ENCODE measurements around the gene ELP6.
A peak's percentile ranks its signal among the peaks of the same experiment; 100 is the strongest.

DNA sequence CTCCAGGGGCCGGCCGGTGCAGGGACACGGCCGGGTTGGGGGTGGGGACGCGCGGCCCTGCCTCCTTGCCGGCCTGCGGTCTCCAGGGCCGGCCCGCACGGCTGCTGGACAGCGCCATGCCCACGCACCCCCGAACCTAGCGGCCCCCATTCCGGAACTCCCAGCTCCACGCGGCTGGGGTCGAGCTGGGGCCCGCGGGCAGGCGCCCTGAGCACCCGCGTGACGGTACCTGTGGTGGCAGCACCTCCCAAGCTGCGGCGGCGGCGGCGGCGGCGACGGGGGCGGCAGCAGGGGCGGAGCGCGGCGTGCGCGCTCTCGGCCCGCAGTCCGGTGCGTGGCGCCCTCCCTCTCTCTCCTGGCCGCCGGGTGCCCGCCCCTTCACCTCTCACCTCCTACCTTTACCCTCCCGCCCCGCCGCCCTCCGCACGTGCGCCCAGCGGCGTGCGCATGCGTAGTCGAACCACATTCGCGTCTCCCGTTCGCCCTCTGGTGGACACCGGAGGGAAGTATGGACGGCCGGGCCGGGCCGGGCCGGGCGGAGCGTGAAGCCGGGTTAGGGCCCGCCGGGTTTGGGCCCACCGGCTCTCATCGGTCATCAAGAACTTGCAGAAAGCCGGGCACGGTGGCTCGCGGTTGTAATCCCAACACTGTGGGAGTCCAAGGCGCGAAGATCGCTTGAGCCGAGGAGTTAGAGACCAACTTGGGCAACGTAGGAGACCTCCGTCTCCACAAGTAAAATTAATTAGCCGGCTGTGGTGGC lies 37.8 kb downstream of the ELP6 start, which contains the start of gene SCAP:
- TF ChIP-seq REST (IDR thresholded peaks at IDR 0.05; ENCODE audit: low read depth) (peak; percentile 78), RAD21 (IDR thresholded peaks at IDR 0.05; ENCODE audit: low read depth) (peak; percentile 56; the same call in 1 of the 2 replicates), NFIC (IDR thresholded peaks at IDR 0.05) (no peak), TAF1 (IDR thresholded peaks at IDR 0.05; ENCODE audit: low read depth) (no peak; the same call in 1 of the 2 replicates), FOXM1 (IDR thresholded peaks at IDR 0.05; ENCODE audit: borderline replicate concordance, low read depth) (no peak), ZBTB7A (IDR thresholded peaks at IDR 0.05; ENCODE audit: low read depth) (peak; percentile 88; the same call in 1 of the 2 replicates), EP300 (IDR thresholded peaks at IDR 0.05; ENCODE audit: borderline replicate concordance) (no peak), CEBPB (IDR thresholded peaks at IDR 0.05) (no peak; the same call in 1 of the 2 replicates), TEAD4 (IDR thresholded peaks at IDR 0.05) (no peak), CREB1 (IDR thresholded peaks at IDR 0.05; ENCODE audit: low read depth) (no peak), YY1 (IDR thresholded peaks at IDR 0.05; ENCODE audit: low read depth) (peak; percentile 82), USF1 (IDR thresholded peaks at IDR 0.05) (peak; percentile 87), EGR1 (IDR thresholded peaks at IDR 0.05) (peak; percentile 84)
- TF ChIP-seq, protein P1, sequence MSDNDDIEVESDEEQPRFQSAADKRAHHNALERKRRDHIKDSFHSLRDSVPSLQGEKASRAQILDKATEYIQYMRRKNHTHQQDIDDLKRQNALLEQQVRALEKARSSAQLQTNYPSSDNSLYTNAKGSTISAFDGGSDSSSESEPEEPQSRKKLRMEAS (IDR thresholded peaks at IDR 0.05): peak; percentile 95

All from Ishikawa (cell line).